Occipital lobe (tissue), 2 donors: ENCODE results near the gene RELN. TPM values are rescaled to one million over a fixed set of nuclear protein-coding genes. Genes with fewer than 3 reads are reported as not detected.
"Not testable (repeated sequence)": the region's sequence is repeated elsewhere in the genome, so short reads cannot be mapped to it uniquely, and the experiment has no call there.

Experiments used
- DNase-seq: peaks from one replicate; lab custom pipeline; 2025; lab: John Stamatoyannopoulos, UW
- total RNA-seq: library from RNA; depleted of rRNA; stranded (reverse); fragments of >200 nt; gene quantifications from one replicate; pipeline ENCODE4 v1.2.3, GENCODE V29; 2014

The RELN gene
- total RNA-seq, 1 donor from 2014 or later, result 34.2 TPM

DNA sequence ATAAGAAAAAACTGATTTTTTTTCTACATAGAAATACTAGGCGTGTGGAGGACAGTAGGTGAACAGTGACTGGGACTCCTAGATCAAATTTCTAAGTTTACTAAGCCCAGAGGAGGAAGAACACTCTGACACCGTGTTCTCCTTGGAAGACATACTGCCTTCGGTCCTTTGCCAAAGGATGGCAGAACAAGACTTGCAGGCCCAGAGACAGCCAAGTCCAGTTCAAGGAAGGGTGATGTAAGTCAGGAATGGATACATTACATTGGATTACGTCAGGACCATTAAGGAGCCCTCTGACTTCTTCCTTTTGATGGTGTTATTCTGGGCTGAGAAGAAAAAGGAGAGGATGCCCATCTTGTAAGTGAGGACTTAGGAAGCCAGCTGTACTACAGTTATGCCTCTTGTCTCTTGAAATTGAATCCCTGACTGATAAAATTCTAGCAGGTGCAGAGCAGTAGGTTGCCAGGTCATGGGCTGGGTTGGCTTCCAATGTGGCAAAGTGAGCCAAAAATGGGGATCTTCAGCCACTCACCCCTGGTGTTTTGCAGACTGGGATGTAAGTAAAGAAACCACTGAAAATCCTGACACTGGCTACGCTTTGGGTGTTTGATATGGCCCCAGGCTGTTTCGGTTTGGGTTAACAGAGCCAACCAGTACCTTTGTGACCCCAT, 45.1 kb downstream of the RELN start:
- DNase-seq, result no peak

DNA sequence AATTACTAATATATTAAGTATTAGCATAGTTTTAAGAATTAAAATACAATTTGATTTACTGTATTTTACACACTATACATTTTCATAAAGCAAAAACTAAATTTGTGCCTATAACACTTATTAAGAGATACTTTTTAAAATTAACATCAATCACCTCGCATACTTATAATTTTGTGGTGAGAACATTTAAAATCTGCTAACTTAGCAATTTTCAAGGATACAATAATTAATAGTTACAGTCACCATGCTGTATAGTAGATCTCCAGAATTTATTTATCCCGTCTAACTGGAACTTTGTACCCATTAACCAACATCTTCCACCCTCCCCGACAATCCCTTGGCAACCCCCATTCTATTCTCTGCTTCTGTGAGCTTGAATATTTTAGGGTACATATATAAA, 47.5 kb downstream of the RELN start:
- no peak for DNase-seq

DNA sequence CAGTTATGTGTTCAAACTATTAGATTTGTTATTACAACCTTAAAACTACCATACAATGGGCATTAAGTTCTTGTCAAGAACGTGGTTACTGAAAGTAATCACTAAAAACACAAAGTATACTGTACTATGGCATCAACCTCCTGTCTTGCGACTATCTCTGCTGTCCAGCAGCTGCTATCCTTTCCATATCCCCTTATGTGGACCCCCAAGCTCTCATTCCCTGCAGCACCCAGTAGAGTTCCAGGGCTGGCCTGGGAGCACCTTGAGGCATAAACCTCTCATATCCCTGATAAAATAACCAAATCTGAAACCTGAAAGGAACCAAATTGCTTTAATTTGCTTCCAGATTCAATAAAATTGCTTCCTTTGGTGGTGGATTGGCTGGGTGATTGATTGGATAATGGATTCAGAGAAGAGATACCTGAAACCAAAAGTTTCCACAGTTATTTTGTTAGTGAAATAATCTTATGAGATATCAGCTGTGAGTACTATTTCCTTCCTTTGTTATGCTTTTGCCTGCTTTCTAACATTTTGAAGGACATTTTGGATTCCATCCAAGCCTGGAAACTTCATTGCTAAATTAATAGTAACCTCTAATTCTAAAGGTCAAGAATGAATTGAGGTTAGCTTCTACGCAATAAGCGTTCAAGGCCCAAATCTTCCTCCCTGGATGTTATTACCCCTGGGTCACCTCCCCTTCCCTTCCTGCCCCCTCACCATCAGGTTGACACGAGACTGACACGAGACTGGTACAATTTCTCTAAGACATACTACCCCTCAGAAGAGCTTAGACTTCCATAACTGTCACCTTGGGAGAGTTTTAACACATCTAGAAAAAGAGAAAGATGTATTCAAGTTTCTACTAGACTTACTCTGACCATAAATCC, 48.8 kb downstream of the RELN start:
- DNase-seq, result no peak

DNA sequence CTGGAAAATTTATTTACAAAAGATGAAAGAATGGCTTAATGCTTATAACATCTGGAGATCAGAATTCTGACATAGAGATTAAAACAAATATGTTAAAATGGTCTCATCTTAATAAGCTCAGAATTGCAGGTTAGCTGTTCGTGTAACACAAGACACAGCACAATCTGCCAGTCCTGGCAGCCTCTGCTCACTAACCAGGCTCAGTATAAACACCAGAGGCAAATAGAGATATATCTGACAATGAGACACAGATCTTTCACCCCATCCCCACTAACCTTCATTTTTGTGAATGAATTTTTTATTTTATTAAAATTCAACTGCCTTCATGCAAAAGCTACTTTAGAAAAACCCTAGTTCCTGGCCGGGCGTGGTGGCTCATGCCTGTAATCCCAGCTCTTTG, 51.8 kb downstream of the RELN start:
- DNase-seq, result no peak

DNA sequence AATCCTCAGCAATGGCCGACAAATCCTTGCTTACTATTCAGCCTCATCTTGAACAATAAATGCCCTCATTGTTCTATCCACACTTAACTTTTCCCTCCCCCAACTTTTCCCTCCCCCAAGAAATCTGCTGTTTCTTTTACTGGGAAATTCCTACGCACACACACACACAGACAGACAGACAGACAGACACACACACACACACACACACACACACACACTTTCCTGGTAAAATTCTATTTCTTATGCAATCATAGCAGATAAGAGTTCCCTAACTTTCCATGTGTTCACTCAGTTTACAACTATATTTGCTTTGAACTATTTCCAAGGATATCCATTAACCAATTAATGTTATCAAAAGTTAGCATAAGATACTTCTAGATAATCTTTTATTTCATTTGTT, 52.9 kb downstream of the RELN start:
- no peak for DNase-seq

DNA sequence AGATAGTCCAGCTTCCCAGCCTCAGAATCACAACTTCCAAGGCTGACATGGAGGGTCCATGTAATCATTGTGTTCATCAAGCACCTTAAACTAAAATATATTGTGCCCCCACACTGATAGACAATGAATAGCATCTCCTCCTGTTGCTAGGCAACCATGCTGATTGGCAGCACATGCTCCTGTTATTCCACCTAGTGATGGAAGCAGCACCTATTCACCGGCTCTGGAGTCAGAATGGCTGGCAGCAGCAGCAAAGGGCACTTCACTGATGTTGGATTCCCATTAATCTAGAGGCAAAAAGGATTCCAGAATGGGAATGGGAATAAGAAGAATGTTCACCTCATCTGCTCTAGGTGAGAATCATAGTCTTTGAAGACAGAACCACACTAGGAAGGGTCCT, 55.0 kb downstream of the RELN start:
- DNase-seq, result no peak

DNA sequence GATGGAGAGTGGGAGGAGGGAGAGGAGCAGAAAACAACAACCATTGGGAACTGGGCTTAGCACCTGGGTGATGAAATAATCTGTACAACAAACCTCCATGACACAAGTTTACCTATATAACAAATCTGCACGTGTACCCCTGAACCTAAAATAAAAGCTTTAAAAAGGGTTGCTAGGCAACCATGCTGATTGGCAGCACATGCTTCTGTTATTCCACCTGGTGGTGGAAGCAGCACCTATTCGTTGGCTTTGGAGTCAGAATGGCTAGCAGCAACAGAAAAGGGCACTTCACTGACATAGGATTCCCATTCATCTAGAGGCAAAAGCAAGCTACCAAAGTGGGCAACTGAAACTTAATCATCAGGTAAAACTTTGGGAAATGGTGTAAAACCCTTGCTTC, 57.1 kb downstream of the RELN start:
- no peak for DNase-seq

DNA sequence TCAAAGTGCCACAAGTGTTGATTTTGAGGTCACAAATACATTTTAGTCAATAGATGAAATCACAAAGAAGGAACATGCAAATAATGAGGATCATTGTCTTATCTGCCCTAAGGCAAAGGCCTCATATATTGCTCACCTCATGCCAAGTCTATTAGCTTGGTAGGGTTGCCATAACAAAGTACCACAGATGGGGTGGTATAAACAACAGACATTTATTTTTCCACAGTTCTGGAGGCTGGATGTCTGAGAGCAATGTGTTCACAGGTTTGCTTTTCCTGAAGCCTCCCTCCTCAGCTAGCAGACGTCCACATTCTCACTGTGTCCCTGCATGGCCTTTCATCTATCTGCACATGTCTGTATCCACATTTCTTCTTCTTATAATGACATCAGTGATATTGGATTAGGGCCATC, 59.6 kb downstream of the RELN start:
- no peak for DNase-seq

DNA sequence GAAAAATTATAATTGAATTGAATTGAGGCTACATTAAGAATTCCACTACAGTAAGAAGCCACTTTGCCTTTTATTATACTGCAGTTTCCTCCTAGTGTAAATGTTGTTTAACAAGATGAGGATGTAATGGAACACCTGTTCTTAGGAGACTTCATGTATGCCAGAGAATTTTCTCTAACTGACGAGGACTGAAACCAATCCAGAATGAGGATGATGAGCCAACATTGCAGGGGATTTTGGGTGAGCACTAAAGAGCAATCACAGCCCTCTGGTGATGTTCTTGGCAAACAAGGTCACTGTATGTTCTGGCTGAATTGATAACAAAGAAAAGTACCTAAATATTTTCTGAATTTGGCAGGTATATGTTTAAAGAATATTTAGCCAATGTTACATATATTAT, 60.9 kb downstream of the RELN start:
- no peak for DNase-seq

DNA sequence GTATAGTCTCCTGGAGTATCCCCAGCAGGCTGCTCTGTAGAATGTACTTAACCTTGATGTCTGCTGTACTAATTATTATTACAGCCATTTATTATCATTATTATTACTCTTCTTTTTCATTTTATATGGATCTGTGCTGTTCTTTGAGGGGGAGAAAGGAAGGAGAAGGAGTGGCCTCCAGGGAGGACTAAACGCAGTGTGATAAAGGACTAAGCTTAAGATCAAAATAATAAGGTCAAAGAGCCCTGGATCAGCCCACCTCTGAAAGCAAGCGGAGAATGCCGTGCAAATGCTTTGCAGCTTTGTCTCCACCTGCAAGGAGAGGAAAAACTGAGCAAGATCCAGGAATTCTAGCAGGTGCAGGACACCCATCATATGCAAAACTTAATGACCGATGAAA, 65.3 kb downstream of the RELN start:
- no peak for DNase-seq

DNA sequence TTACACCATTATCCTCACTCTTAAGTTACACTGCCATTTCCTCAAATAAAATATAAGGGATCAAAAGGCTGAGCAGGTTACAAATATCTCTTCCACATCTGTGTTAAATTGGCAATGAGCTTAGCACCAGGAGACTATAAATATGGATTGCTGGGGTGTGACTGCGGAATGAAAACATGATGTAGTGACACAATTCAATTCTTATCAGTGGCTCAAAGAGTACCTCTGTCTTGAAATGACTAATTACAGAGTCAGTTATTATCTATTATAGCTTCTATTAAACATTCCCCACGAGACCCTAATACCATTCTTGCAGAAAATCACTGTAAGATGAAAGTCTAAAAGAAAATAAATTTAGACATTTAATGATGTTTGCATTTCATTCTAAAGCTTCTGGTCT, 67.1 kb downstream of the RELN start:
- no peak for DNase-seq

DNA sequence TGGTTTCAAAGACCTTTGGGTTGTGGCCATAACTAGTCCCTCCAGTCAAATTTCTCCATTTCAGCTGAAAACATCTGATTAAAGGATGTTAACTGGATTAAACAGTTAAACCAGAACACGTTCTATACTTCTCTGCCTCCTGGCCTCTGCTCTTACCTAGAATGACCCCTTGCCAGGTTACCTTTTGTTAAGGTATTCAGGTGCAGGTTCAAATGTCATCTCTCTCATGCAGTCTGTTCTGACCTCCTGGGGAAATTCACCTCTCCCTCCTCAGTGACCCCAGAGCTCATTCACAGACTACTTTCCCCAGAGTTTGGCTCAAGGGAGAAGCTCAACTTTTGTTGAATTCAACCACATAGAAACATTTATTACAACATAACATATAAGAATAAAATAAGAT, 67.8 kb downstream of the RELN start:
- no peak for DNase-seq

DNA sequence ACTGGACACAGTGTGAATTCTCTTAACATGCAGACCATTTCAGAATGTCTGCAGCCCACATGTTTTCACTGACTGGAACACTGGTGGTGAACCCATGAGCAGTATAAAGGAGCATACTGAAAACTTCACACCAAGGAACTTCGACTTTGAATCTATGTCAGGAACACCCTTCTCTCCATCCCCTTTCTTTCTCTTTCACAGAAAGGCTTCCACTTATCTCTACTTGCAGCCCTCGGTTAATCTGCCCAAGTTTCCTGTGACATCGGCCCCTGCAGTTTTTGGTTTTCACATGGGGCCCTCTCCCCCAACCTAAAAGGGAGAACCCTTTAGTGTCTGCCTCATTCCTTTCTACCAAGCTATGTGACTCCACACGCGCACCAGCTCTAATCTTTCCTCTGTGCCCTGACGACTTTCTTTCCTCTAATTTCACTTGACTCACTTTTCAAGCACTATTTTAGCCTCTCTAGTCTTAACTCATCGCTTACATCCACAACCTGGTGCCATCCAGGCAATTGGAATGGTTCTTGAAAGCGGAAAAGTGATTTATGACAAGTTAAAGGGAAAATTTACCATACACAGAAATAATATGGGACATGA, 70.1 kb downstream of the RELN start:
- no peak for DNase-seq

DNA sequence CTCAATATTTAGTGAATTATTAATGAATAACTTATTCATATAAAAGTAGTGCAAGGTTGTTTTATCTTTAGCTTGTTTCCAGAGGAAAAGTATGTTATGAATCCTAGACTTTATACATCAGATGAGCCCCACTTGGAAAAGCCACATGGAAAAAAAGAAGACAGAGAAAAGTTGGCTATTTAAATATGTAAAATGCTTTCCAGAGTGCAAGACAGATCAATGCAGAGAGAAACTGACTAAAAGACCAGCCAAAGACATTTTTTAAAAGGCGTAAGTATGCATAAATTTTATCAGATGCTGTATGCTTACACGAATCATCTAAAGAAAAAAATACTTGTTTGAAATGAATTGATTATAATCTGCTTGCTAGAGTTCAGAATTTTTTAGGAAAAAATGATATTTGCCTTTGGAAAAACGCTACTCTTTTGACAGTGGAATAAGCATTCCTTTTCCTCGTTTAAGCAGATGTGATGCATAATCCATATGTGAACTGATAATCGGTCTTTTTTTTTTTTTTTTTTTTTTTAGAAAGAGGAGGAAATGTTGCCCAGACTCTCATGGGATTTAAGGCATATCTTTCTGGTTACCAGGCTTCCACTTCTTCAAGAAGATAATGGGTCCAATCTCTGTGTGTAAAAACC, 70.7 kb downstream of the RELN start:
- DNase-seq, result no peak

DNA sequence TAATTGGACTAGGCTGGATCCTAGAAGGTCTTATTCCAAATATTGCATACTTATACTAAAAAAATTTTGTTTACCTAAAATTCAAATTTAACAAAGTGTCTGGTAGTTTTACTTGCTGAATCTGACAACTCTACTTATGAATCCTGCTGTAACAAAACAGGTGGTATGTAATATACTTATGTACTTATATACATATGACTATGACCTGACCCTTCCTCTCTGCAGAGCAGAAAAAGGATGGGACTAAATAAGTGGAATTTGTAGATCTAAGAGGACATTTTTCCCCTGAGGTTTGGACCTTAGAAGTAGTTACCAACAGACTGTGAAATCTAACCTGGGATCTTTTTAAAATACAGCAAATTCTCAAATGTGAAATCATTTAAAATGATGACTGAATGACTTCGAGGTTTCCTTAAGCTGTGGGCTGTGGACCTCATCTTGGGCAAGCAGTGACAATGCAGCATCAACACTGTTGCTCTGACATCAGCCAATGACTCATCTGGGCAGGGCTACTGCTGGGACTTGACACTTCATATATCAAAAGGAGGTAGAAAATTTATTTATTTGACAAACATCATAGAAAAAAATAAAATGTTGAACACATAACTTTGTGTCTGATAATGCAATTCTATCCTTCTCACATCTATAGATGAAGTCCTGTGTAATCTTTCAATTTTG, 73.6 kb downstream of the RELN start:
- DNase-seq, result no peak

DNA sequence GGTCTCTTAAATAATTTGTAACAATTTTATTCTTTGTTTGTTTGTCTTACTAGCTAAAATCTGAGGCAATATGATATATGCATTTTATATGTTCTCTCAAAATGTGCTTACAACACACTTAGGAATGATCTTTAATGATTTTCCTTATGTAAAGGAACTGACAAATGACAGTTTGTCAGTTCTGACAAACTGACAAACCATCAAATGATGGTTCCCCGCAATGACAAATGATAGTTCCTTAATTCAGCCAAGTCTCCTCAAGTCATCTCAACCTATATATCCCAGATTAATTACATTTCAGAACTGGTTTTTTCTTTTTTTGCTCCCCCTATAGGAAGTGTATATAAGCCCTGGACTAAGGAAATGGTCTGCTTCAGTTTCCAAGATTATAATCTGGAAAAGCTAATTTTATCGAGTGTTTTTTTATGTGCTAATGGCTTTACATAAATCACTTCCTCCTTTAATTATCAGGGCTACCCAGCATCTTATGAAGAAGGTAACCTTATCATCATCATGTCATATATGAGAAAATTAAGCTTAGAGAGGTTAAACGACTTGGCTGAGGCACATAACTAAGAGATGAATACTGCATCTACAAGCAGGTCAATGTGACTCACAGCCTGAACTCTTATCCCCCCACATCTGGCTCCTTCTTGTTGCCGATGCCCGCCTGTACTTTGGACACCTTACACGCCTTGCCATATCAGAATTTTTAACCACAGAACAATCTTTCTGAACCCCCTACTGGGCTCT, 75.1 kb downstream of the RELN start:
- no peak for DNase-seq

DNA sequence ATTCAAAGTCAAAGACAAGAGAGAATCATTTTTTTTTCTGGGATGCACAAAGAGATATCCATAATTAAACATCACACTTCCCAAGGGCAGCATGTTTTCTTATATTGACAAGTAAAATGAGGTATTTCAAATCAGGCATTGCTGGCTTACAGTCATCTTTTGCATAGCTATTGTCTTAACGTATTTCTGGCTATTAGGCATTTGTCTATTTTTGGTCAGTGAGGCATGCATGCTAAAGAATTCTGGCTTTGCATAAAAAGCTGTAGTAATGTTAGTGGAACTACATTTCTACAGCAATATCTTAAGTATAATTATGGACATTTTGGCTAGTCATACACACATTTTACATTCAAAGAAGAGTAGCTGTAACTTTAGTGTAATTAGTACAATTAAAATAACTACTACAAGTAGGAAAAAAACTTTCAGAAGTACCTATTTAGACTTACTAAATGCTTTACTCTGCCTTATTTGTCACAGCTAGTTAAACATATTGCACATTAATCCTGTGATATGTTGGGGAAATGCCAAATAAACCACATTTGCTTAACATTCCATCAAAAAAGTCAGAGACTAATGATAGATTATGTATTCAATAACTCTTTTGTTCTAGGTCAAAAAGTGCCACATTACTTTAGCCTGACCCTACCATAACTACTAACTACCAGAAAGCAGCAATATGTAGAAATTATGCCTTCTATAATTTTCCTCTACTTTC, 76.4 kb downstream of the RELN start:
- DNase-seq, result no peak

DNA sequence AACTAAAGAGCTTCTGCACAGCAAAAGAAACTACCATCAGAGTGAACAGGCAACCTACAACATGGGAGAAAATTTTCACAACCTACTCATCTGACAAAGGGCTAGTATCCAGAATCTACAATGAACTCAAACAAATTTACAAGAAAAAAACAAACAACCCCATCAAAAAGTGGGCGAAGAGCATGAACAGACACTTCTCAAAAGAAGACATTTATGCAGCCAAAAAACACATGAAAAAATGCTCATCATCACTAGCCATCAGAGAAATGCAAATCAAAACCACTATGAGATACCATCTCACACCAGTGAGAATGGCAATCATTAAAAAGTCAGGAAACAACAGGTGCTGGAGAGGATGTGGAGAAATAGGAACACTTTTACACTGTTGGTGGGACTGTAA, 78.4 kb downstream of the RELN start:
- DNase-seq, result not testable (repeated sequence)

DNA sequence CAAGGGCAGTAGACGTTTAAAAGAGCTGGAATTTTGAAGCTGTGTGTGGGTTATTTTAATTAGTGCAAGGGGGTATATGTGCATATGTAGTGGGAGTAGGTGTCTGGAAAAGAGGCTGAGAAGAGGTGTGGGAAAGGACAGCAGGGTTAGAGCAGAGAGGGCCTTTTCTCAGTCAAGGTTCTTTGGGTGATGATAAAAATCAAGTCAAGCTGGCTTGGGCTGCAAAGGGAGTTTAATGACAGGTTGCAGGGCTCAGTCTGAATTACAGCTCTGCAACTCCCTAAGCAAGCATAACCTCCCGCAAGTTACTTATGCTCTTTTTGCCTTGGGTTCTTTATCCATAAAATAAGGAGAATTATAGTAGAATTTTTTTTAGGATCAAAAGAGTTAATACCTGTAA, 83.5 kb downstream of the RELN start:
- DNase-seq, result no peak

DNA sequence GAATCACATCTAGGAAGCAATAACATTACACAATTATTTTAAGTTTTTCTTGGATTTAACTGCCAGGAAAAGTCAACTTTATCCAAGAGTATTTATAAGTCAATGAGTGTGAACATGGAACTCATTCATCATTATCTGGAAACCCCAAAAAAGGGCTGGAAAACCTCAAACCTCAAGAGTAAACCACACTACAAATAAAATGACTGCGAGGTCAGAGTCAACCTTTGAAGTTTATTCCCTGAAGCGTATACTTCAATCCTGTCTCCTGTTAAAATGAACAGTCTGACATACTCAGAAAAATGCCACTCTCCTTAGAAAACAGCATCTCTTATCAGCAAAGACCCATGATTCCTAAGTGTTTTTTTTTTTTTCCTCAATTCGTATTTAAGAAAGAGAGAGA, 86.5 kb downstream of the RELN start:
- no peak for DNase-seq
